Activated CD8-positive, alpha-beta T cell treated with anti-CD3 and anti-CD28 coated beads for 36 hours (primary cell): Measurements from ENCODE around the gene RAB1B. TPM values are rescaled to one million over a fixed set of nuclear protein-coding genes. Genes with fewer than 3 reads are reported as not detected.

Source experiments
- ATAC-seq: fragments of 200-7000 bp; cut with Tn5 transposase; one replicate; pipeline ENCODE4 v1.10.0; 2021; ENCODE audit warnings: mild to moderate bottlenecking, moderate library complexity
- CTCF ChIA-PET: fragments of 350-600 bp; sonication (Branson Sonifier 250); formaldehyde crosslinking; loops from one replicate; lab custom pipeline; 2021; ENCODE audit warnings: antibody characterized with exemption; lab: Charles Lee
- POLR2A ChIA-PET: fragments of 350-600 bp; sonication (Branson Sonifier 250); formaldehyde crosslinking; loops from one replicate; lab custom pipeline; 2021; ENCODE audit warnings: antibody characterized with exemption; lab: Charles Lee
- DNase-seq: peaks from one replicate; pipeline ENCODE4 v3.0.0-alpha.2; 2020
- H3K27ac Mint-ChIP-seq: one replicate; pipeline ENCODE4 v1.8.0; 2021; ENCODE audit warnings: mild to moderate bottlenecking, mixed read lengths
- H3K27me3 Mint-ChIP-seq: one replicate; pipeline ENCODE4 v1.8.0; 2021; ENCODE audit warnings: mixed read lengths
- H3K36me3 Mint-ChIP-seq: one replicate; pipeline ENCODE4 v1.8.0; 2021; ENCODE audit warnings: low read depth, mixed read lengths
- H3K4me1 Mint-ChIP-seq: one replicate; pipeline ENCODE4 v1.8.0; 2021; ENCODE audit warnings: low read depth, mixed read lengths
- H3K4me3 Mint-ChIP-seq: one replicate; pipeline ENCODE4 v1.8.0; 2021; ENCODE audit warnings: mild to moderate bottlenecking, moderate library complexity, mixed read lengths
- H3K9me3 Mint-ChIP-seq: one replicate; pipeline ENCODE4 v1.8.0; 2021; ENCODE audit warnings: mixed read lengths
- intact Hi-C: fragments of 100-400 bp; cut with micrococcal nuclease; formaldehyde crosslinking; loops from one replicate; pipeline ENCODE4 v1.10.0; 2022
- total RNA-seq, 2 experiments: library from RNA; stranded (reverse); gene quantifications; one replicate each; pipeline ENCODE4 v1.2.3, GENCODE V29; 2021
- TF ChIP-seq, protein P1 (sequence below): fragments of 200-600 bp; IDR thresholded peaks from one replicate; pipeline ENCODE4 v1.8.0; 2022; ENCODE audit warnings: antibody characterized with exemption, mild to moderate bottlenecking

Gene RAB1B
- total RNA-seq, 2 experiments from 2014 or later: 97.9 to 98.2 TPM

- Mint-ChIP-seq H3K4me1 (peaks cover 18% of the 10 kb centered on the region), H3K9me3 (no peaks in the 10 kb centered on the region), H3K27ac (no peak within 1 kb of the TSS), H3K27me3 (peaks cover 1% of the 10 kb centered on the region), H3K36me3 (peaks cover 28% of the 10 kb centered on the region), H3K4me3 (peak within 1 kb of the TSS; percentile 61)
- CTCF ChIA-PET: interaction anchor here (0.5 kb wide), 1 partner anchor 1589 kb away, joined by 3 read pairs; no protein-coding TSS in a partner anchor
- intact Hi-C loops: no loop called here
- peak; percentile 33 for DNase-seq
- POLR2A ChIA-PET: interaction anchor here (1.0 to 7.8 kb wide), 3 partner anchors 7 to 19 kb away, joined by 3 to 76 read pairs (median 5); partner anchors contain the start of gene RAB1B
- TF ChIP-seq, protein P1, sequence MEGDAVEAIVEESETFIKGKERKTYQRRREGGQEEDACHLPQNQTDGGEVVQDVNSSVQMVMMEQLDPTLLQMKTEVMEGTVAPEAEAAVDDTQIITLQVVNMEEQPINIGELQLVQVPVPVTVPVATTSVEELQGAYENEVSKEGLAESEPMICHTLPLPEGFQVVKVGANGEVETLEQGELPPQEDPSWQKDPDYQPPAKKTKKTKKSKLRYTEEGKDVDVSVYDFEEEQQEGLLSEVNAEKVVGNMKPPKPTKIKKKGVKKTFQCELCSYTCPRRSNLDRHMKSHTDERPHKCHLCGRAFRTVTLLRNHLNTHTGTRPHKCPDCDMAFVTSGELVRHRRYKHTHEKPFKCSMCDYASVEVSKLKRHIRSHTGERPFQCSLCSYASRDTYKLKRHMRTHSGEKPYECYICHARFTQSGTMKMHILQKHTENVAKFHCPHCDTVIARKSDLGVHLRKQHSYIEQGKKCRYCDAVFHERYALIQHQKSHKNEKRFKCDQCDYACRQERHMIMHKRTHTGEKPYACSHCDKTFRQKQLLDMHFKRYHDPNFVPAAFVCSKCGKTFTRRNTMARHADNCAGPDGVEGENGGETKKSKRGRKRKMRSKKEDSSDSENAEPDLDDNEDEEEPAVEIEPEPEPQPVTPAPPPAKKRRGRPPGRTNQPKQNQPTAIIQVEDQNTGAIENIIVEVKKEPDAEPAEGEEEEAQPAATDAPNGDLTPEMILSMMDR: no peak
- ATAC-seq: peak; percentile 29
Measured at GRCh38 chr11:66277471-66278362, 9.3 kb downstream of the RAB1B start, which contains the start of gene CNIH2. Gene CNIH2, plus strand, starts transcription at chr11:66278175. Its CDS starts 282 bp downstream, at chr11:66278457.

DNA sequence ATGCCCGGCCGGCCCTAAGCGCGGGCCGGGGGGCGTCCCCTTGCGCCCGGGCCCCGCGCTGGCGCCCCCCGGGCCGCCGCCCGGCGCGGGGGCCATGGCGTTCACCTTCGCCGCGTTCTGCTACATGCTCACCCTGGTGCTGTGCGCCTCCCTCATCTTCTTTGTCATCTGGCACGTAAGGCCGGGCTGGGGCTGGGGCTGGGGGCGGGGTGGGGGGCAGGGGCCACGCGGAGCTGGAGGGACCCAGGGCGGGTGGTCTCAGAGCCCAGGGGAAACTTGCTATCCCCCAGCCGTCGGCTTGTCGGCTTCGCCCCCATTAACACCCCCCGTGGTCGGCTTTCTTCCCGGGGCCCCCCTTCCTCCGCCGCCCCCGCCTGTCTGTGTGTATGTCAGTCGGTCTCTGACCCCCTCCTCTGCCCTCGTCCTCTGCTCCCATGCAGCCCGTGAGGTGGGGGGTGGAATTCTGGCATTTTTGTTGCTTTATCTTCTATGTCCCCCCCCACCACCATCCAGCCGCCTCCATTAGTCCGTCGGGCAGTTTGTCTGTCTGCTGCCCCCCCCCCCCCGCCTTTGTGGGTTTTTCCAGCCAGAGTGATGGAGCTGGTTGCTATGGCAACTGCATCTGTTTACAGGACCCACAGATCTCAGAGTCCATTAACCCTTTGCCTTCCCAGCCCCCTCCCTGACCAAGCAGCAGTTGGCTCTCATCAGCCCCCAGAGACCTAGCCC, 10.1 kb downstream of the RAB1B start:
- peak overlapping the region; percentile 61 for H3K4me3 Mint-ChIP-seq
- CTCF ChIA-PET: interaction anchor here (0.5 to 1.5 kb wide), 2 partner anchors 34 to 1590 kb away, joined by 3 read pairs; no protein-coding TSS in a partner anchor
- TF ChIP-seq, protein P1: no peak
- peaks cover 20% of the 10 kb centered on the region for H3K36me3 Mint-ChIP-seq
- ATAC-seq (no peak), DNase-seq (peak; percentile 49)
- peaks cover 1% of the 10 kb centered on the region for H3K27me3 Mint-ChIP-seq
- no peak overlapping the region for H3K27ac Mint-ChIP-seq
- peaks cover 22% of the 10 kb centered on the region for H3K4me1 Mint-ChIP-seq
- intact Hi-C loops: no loop called here
- no peaks in the 10 kb centered on the region for H3K9me3 Mint-ChIP-seq
- POLR2A ChIA-PET: interaction anchor here (0.6 to 7.8 kb wide), 2 partner anchors 8 to 55 kb away, joined by 3 to 76 read pairs; partner anchors contain the start of gene RAB1B

GRCh38 chr11:66279092-66279734, 10.8 kb downstream of the RAB1B start:
- POLR2A ChIA-PET: interaction anchor here (0.6 to 7.8 kb wide), 3 partner anchors 9 to 791 kb away, joined by 3 to 76 read pairs (median 3); partner anchors contain the start of gene RAB1B
- no peaks in the 10 kb centered on the region for H3K9me3 Mint-ChIP-seq

GRCh38 chr11:66280428-66280827, 12.0 kb downstream of the RAB1B start:
- intact Hi-C loops: loop anchor here (5.0 kb wide), 1 partner anchor 58 kb away; no protein-coding TSS in a partner anchor
- ChIA-PET CTCF (interaction anchor here (1.0 to 3.8 kb wide), 4 partner anchors 9 to 32 kb away, joined by 3 to 37 read pairs (median 4); partner anchors contain the start of genes RAB1B and YIF1A), POLR2A (interaction anchor here (0.8 to 7.8 kb wide), 5 partner anchors 10 to 44 kb away, joined by 3 to 76 read pairs (median 4); partner anchors contain the start of gene RAB1B)
- peaks cover 22% of the 10 kb centered on the region for H3K4me1 Mint-ChIP-seq
- H3K9me3 Mint-ChIP-seq: no peaks in the 10 kb centered on the region
- H3K27me3 Mint-ChIP-seq: peaks cover 1% of the 10 kb centered on the region
- no peak overlapping the region for H3K27ac Mint-ChIP-seq
- peaks cover 8% of the 10 kb centered on the region for H3K36me3 Mint-ChIP-seq
- DNase-seq: no peak
- ATAC-seq: no peak
- no peak overlapping the region for H3K4me3 Mint-ChIP-seq
- TF ChIP-seq, protein P1: no peak

More at GRCh38 chr11:66279092-66279734, 10.8 kb downstream of the RAB1B start:
- Mint-ChIP-seq H3K36me3 (peaks cover 16% of the 10 kb centered on the region), H3K27ac (no peak overlapping the region), H3K4me1 (peaks cover 22% of the 10 kb centered on the region), H3K27me3 (peaks cover 1% of the 10 kb centered on the region), H3K4me3 (peak overlapping the region; percentile 61)
- ATAC-seq (no peak), DNase-seq (no peak)
- CTCF ChIA-PET: interaction anchor here (1.5 kb wide), 1 partner anchor 33 kb away, joined by 3 read pairs; no protein-coding TSS in a partner anchor
- TF ChIP-seq, protein P1: no peak
- intact Hi-C loops: no loop called here
